GM18951 (cell line): Measurements from ENCODE around the gene RABGAP1.

Experiments
- POLR2A ChIP-seq: IDR thresholded peaks from 4 replicates; pipeline ENCODE4 v1.6.1; 2011; ENCODE audit warnings: mild to moderate bottlenecking; ENCODE audit not compliant: insufficient read length, insufficient read depth; ENCODE audit errors: extremely low read depth
- in situ Hi-C: fragments of 300-500 bp; cut with MboI; formaldehyde crosslinking; loops from one replicate; pipeline ENCODE4 v1.12.0; 2022; ENCODE audit warnings: low sequenced_read_pairs, mixed read lengths, inconsistent platforms; ENCODE audit not compliant: unreplicated experiment

The RABGAP1 gene

DNA sequence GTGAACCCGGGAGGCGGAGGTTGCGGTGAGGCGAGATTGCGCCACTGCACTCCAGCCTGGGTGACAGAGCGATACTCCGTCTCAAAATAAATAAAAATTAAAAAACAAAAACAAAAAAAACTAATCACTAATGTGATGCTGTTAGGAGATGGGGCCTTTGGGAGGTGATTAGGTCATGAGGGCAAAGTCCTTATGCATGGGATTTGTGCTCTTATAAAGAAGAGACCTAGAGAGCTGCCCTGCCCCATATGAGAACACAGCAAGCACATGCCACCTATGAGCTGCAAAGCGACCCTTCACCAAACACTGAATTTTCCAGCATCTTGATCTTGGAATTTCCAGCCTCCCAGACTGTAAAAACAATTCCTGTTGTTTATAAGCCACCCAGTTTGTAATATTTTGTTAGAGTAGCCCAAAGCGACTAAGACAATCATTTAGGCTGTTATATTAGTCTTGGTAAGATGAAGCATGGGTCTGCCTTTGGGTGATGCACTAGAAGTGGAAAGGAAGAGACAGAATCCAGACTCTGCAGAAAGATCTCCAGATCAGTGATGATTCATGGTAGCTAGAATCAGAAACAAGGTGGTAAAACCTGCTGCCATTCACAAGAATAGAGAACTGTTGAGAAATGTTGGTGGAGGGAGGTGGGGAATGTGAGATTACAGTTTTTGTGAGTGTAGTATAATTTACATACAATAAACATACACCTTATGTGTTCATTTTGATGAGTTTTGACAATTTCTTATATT lies 118.8 kb downstream of the RABGAP1 start:
- in situ Hi-C loops, result no loop called here
- TF ChIP-seq POLR2A, result no peak

DNA sequence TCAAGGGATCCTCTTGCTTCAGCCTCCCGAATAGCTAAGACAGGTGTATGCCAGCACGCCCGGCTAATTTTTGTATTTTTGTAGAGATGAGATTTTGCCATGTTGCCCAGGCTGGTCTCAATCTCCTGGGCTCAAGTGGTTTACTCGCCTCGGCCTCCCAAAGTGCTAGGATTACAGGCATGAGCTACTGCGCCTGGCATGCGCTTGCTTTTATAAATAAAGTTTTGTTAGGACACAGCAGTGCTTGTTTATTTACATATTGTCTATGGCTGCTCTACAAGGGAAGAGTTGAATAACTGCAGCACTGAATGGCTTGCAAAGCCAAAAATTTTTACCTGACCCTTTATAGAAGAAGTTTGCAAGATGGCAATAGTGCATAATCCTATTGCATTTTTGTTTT lies 120.4 kb downstream of the RABGAP1 start:
- TF ChIP-seq POLR2A, result no peak
- in situ Hi-C loops, result no loop called here

DNA sequence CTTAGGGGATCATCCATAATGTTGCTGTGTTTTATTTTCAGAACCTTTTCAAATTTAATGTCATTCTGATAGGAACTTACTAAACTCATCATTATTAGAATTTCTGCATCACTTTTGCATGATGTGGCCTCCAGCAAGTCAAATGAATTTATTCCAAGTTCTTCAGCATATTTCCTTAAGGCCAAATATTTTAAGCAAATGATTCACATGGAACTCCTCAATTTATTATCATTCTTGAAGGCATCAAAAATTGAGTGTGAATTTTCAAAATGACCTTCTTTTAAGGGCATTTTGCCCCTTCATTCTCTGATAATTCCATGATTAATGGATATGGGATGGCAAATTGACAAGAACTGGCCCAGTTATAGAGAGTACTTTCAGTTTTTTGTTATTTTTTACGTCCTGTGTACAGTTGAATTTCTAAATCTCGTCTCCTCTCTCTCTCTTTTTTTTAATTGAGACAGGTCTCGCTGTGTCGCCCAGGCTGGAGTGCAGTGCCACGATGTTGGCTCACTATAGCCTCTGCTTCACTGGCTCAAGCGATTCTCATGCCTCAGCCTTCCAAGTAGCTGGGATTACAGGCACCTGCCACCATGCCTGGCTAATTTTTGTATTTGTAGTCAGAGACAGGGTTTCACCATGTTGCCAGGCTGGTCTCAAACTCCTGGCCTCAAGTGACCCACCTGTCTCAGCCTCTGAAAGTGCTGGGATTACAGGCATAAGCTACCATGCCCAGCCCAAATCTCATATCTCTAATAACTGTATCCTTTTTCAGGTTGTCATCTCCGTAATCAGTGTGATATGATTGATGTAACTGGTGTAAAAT lies 121.7 kb downstream of the RABGAP1 start:
- in situ Hi-C loops, result no loop called here

DNA sequence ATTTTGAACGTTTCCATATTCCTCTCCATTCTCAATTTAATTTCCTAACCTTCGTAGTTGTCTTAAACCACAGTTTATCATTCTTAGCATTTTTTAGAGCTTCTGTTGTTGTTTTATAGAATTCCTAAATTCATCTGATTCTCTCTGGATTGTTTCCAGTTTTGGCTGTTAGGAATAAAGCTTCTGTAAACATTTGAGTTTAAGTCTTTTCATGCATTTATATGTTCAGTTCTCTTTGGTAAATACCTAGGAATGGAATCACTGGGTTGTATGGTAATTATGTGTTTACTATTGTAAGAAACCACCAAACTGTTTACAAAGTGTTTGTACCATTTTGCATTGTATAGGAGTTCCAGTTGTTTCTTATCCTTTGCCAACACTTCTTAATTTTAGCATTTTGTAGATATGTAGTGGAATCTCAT lies 122.4 kb downstream of the RABGAP1 start:
- in situ Hi-C loops, result no loop called here
- no peak for TF ChIP-seq POLR2A

More for the DNA sequence above, 121.7 kb downstream of the RABGAP1 start:
- no peak for TF ChIP-seq POLR2A

DNA sequence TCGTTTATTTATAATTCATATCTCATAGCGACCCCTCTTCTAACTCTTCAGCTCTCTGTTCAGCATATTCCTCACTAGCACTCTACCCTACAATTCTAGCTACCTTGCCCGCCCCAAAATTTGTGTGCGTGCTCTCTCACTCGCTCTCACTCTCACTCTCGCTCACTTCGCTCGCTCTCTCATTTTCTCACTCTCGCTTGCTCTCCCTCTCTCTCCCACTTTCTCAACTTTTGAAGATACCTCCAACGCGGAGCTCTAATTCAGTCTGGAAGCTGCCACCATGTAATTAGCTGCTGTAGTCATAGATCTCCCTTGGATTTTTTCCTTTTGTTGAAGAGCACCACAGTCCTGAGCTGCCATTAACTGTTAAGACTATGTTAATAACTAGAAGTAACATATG lies 123.1 kb downstream of the RABGAP1 start:
- in situ Hi-C loops, result no loop called here

DNA sequence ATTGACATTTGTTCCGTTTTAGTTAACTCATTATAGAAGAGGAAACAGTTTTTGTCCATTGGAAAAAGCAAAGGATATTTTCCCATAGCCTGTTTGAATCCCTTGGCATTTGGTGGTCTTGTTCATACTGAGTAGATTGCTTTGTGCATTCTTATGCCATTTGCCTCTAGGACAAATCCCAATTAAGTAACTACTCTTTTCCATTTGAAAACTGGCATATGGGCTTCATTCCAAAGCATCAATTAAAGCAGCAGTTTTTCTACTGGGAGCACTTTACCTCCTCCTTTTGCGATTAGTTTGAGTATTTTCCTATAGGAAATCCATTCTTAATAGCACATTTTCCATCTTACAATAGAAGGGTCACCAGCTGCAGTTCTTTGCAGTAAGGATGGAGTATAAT lies 123.9 kb downstream of the RABGAP1 start:
- no peak for TF ChIP-seq POLR2A
- in situ Hi-C loops, result no loop called here

More for the DNA sequence above, 123.1 kb downstream of the RABGAP1 start:
- no peak for TF ChIP-seq POLR2A

DNA sequence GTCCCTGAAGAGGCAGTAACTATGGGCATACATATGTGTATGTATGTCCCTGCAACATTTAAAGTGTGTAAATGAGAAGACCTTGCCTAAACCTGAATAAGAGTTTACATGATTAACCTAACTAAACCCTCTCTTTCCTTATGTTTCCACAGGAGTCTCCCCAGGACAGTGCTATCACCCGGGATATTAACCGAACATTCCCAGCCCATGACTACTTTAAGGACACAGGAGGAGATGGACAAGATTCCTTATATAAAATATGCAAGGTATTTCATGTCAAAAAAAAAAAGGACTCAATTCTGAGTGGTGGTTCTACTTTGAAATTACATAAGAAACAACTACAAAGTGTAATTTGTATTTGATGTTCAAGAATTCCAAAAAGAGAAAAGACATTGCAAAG lies 124.4 kb downstream of the RABGAP1 start:
- in situ Hi-C loops, result no loop called here
- no peak for TF ChIP-seq POLR2A

DNA sequence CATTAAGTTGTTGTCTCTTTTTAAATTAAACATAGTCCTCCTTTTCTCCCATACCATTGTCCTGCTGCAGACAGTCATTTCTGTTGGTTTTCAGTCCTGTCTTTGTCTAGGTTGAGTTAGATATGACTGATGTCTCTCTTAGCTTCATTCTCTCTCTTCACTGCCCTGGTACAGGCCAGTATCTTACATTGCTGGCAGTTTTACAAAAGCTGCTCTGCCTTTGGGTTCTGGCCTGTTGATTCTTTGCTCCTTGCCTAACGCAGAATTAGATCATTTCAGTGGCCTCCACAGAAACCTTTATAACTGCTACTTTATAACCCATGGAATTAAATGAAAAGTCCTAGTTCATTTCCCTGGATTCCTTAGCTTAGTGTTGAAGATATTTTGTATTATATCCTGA lies 126.3 kb downstream of the RABGAP1 start:
- in situ Hi-C loops, result no loop called here
- TF ChIP-seq POLR2A, result no peak

DNA sequence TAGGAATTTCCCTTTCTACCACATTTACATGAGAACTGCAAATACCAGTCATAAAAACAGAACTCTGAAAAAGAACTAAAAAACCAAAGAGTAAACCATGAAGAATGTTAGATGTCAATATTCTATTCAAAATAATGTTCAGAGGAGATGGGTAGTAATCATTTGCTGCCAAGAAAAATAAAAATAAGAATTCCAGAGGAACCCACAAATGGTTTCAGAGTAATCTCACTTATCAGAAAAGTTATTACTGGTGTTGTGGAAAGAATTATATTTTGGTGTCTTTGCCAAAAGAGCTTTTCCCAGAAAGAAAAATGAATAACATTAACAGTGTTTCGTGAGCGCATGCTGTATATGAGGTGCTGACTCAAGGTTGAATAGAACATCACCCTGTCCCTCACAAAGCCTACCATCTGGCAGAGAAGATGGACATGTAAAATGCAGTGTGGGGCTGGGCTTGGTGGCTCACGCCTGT lies 128.2 kb downstream of the RABGAP1 start:
- in situ Hi-C loops, result no loop called here
- TF ChIP-seq POLR2A, result no peak

DNA sequence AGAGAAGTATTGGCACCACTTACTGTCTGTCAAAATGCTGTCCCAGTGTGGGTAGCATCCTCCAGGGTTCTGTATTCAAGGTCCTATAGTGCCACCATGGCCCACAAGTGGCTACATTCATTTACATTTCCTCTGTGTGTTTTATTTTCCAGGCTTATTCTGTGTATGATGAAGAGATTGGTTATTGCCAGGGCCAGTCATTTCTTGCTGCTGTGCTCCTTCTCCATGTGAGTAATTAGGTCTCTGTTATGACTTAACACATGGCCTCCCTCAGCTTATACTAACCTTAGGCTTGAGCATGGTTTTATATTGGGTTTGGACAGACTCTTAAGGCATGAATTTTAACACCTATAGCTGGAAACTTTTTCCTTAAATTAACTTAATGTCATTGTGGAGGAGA lies 129.4 kb downstream of the RABGAP1 start:
- in situ Hi-C loops, result no loop called here
- no peak for TF ChIP-seq POLR2A

DNA sequence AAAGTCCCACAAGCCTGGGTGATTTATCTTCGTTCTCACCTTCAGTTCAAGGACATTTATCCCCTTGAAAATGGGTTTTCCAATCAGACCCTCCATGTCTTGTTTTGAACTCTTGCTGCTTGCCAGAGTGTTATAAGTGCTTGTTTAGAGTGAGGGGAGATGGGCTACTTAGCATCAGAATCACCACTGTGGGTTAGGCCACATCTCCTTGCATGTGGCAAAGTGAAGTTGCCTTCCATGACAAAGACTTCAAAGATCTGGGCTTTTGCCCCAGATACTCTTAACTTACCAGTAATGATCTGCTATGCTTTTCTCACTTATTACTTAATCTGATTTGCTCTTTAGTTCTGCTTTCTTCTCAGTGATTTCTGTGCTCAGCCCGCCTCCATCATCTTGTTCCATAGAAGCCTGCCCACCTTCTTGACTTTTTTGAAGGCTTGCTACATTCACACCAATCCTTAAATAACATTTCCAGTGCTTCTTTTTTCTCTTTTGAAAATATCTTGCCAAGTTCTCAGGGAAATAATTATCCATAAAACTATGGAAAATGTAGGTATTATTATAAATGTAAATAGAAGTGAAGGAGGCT lies 131.7 kb downstream of the RABGAP1 start:
- TF ChIP-seq POLR2A, result no peak
- in situ Hi-C loops, result no loop called here

DNA sequence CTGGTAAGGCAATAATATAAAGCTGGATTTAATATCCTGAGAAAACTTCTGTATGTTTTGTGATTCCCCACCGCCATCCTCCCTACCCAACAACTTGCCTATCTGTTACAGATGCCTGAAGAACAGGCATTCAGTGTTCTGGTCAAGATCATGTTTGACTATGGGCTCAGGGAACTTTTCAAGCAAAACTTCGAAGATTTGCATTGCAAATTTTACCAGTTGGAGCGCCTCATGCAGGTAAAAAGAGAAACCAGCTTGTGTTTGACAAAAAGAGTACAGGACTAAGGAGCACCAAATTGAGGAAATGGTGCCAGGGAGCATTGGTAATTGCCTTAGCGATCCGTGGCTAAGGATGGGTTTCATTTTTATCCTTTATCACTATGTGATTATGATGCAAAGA lies 132.6 kb downstream of the RABGAP1 start:
- TF ChIP-seq POLR2A, result no peak
- in situ Hi-C loops, result no loop called here

DNA sequence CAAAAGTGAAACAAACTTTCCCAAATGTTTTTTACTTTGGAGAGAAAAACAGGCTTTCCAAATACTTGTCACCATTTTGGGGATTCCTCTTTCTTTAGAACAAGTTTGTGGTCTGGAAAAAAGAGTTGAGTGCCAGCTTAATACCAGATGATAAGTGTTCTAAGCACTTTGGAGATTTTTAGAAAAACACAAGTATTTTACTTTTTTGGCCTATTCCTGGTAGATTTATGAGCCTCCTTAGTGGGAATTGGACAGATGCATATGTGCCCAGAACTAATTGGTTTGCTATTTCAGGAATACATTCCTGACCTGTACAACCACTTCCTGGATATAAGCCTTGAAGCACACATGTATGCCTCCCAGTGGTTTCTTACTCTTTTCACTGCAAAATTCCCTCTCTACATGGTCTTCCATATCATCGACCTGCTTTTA lies 133.2 kb downstream of the RABGAP1 start:
- in situ Hi-C loops, result no loop called here
- TF ChIP-seq POLR2A, result no peak
